ENCODE results near the gene IQGAP3. TPM values are rescaled to one million over a fixed set of nuclear protein-coding genes. Genes with fewer than 3 reads are reported as not detected.

IQGAP3 gene
- total RNA-seq, 2 donors from 2014 or later: 28.6 to 36.9 TPM

DNA sequence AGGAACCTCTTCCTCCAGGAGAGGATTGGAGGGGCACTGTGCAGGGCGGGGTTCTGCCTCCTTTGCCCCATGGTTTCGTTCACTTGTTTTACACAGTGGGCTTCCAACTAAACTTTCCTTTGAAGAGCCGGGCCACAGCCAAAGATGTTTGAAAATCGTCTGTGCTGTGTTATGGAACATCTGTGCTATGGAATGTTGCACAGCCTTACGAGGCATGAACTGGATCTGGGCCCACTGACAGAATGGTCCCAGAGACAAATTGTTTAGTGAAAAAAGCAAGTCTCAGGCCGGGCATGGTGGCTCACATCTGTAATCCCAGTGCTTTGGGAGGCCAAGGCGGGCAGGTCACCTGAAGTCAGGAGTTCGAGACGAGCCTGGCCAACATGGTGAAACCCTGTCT, 59.2 kb downstream of the IQGAP3 start:
- no peak for DNase-seq
- no peaks in the 10 kb centered on the region for H3K27me3 ChIP-seq (ENCODE audit: control insufficient read depth, insufficient read depth, low read length, poor library complexity, severe bottlenecking)
- peaks cover 12% of the 10 kb centered on the region for H3K27me3 Mint-ChIP-seq (ENCODE audit: insufficient read depth)
- no peaks in the 10 kb centered on the region for H3K36me3 ChIP-seq (ENCODE audit: control insufficient read depth, insufficient read depth, low read length)
- H3K4me3 Mint-ChIP-seq: no peak overlapping the region
- H3K4me1 Mint-ChIP-seq: peaks cover 2% of the 10 kb centered on the region
- WGBS, 2 experiments (ENCODE audit: insufficient coverage in 1 of 2, insufficient read length in 1 of 2): 83 to 91% methylated on average over 9 of the region's 9 CpGs
- TF ChIP-seq, protein P1, sequence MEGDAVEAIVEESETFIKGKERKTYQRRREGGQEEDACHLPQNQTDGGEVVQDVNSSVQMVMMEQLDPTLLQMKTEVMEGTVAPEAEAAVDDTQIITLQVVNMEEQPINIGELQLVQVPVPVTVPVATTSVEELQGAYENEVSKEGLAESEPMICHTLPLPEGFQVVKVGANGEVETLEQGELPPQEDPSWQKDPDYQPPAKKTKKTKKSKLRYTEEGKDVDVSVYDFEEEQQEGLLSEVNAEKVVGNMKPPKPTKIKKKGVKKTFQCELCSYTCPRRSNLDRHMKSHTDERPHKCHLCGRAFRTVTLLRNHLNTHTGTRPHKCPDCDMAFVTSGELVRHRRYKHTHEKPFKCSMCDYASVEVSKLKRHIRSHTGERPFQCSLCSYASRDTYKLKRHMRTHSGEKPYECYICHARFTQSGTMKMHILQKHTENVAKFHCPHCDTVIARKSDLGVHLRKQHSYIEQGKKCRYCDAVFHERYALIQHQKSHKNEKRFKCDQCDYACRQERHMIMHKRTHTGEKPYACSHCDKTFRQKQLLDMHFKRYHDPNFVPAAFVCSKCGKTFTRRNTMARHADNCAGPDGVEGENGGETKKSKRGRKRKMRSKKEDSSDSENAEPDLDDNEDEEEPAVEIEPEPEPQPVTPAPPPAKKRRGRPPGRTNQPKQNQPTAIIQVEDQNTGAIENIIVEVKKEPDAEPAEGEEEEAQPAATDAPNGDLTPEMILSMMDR (conservative IDR thresholded peaks at IDR 0.05): no peak
- H3K36me3 Mint-ChIP-seq (ENCODE audit: low read depth): no peaks in the 10 kb centered on the region
- no peak overlapping the region for H3K27ac ChIP-seq (ENCODE audit: low read depth, low read length)
- no peak overlapping the region for H3K4me3 ChIP-seq (ENCODE audit: low read length)
- H3K27ac Mint-ChIP-seq: no peak overlapping the region
- no peaks in the 10 kb centered on the region for H3K4me1 ChIP-seq (ENCODE audit: control insufficient read depth, insufficient read depth, low read length)
- H3K9me3 ChIP-seq (ENCODE audit: control insufficient read depth, low read length): no peaks in the 10 kb centered on the region
- no peaks in the 10 kb centered on the region for H3K9me3 Mint-ChIP-seq
- no peak overlapping the region for H3K9ac ChIP-seq (ENCODE audit: extremely low read depth, low read length, poor library complexity, severe bottlenecking)

DNA sequence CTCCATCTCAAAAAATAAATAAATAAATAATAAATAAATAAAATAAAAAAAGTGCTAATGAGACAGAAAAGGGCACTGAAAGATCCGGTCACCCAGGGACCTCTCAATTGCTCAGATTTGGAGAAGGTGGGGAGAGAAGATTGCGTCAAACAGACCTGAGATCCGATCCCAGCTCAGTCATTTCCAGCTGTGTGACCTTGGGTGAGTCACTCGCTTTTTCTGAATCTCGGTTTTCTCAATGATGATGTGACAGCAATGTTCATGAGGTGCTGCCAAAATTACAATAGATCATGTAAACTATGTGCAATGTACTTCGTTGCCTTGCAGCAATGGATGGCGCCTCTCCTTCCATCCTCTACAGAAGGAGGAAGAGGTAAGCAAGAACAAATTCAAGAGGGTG, 60.7 kb downstream of the IQGAP3 start:
- H3K36me3 Mint-ChIP-seq (ENCODE audit: low read depth): no peaks in the 10 kb centered on the region
- WGBS, 2 experiments (ENCODE audit: insufficient coverage in 1 of 2, insufficient read length in 1 of 2): 90 to 93% methylated on average over 6 to 7 of the region's 7 CpGs
- no peaks in the 10 kb centered on the region for H3K9me3 ChIP-seq (ENCODE audit: control insufficient read depth, low read length)
- TF ChIP-seq, protein P1 (conservative IDR thresholded peaks at IDR 0.05): no peak
- H3K4me1 ChIP-seq (ENCODE audit: control insufficient read depth, insufficient read depth, low read length): no peaks in the 10 kb centered on the region
- H3K9ac ChIP-seq (ENCODE audit: extremely low read depth, low read length, poor library complexity, severe bottlenecking): no peak overlapping the region
- DNase-seq: no peak
- H3K36me3 ChIP-seq (ENCODE audit: control insufficient read depth, insufficient read depth, low read length): no peaks in the 10 kb centered on the region
- H3K27me3 Mint-ChIP-seq (ENCODE audit: insufficient read depth): peaks cover 12% of the 10 kb centered on the region
- no peaks in the 10 kb centered on the region for H3K9me3 Mint-ChIP-seq
- H3K4me3 ChIP-seq (ENCODE audit: low read length): no peak overlapping the region
- H3K27me3 ChIP-seq (ENCODE audit: control insufficient read depth, insufficient read depth, low read length, poor library complexity, severe bottlenecking): no peaks in the 10 kb centered on the region
- H3K27ac Mint-ChIP-seq: no peak overlapping the region
- peaks cover 8% of the 10 kb centered on the region for H3K4me1 Mint-ChIP-seq
- H3K27ac ChIP-seq (ENCODE audit: low read depth, low read length): no peak overlapping the region
- no peak overlapping the region for H3K4me3 Mint-ChIP-seq

DNA sequence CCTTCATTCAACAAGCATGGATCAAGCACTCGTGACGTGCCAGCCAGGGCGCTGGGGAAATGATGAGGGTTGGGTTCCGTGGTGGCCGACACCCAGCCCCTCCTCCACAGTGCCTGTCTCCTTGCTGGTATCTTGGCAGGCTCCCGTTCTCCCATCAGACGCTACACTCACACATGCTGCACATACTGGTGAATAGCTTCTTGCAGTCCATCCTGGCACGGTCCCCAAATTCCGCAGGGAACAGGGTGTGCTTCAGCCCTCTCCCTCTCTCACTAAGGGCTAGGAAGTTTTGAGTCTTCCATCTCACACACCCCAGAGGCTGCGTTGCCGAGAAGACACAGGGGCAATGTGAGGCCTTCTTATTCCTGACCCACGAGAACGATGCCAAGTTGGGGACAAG, 61.7 kb downstream of the IQGAP3 start:
- Histone ChIP-seq H3K9me3 (ENCODE audit: control insufficient read depth, low read length) (no peaks in the 10 kb centered on the region), H3K4me1 (ENCODE audit: control insufficient read depth, insufficient read depth, low read length) (no peaks in the 10 kb centered on the region), H3K4me3 (ENCODE audit: low read length) (no peak overlapping the region), H3K27ac (ENCODE audit: low read depth, low read length) (no peak overlapping the region), H3K27me3 (ENCODE audit: control insufficient read depth, insufficient read depth, low read length, poor library complexity, severe bottlenecking) (no peaks in the 10 kb centered on the region), H3K9ac (ENCODE audit: extremely low read depth, low read length, poor library complexity, severe bottlenecking) (no peak overlapping the region), H3K36me3 (ENCODE audit: control insufficient read depth, insufficient read depth, low read length) (no peaks in the 10 kb centered on the region)
- 90 to 97% methylated on average over 10 to 13 of the region's 13 CpGs for WGBS, 2 experiments (ENCODE audit: insufficient coverage in 1 of 2, insufficient read length in 1 of 2)
- no peaks in the 10 kb centered on the region for H3K36me3 Mint-ChIP-seq (ENCODE audit: low read depth)
- TF ChIP-seq, protein P1 (conservative IDR thresholded peaks at IDR 0.05): no peak
- H3K4me1 Mint-ChIP-seq: peaks cover 8% of the 10 kb centered on the region
- H3K4me3 Mint-ChIP-seq: no peak overlapping the region
- no peak overlapping the region for H3K27ac Mint-ChIP-seq
- H3K27me3 Mint-ChIP-seq (ENCODE audit: insufficient read depth): peaks cover 12% of the 10 kb centered on the region
- H3K9me3 Mint-ChIP-seq: no peaks in the 10 kb centered on the region
- no peak for DNase-seq

Data from endodermal cell (in vitro differentiated cells).